ENCODE measurements around the gene PRL. TPM values are rescaled to one million over a fixed set of nuclear protein-coding genes. Genes with fewer than 3 reads are reported as not detected.

Gene PRL
- total RNA-seq, 1 experiment from 2014 or later = not detected

DNA sequence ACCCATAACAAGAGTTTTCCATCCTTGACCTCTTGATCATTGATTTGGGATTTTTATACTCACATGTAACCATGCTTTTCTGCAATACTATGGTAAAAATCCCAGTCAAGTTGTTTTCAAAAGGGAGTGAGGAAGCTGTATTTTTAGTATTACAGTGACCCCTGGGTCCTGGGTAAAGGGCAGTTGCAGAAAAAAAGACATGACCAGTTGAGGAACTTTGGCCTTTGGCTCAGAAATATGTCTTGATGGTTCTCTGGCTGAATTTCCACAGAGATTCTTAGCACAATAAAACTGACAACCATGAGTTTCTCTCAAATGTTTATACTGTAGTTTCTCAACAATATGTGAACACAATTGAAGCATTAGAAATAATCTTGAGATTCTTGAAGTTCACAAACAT lies 28.6 kb upstream of the PRL start (continued):
- TF ChIP-seq, protein P1, sequence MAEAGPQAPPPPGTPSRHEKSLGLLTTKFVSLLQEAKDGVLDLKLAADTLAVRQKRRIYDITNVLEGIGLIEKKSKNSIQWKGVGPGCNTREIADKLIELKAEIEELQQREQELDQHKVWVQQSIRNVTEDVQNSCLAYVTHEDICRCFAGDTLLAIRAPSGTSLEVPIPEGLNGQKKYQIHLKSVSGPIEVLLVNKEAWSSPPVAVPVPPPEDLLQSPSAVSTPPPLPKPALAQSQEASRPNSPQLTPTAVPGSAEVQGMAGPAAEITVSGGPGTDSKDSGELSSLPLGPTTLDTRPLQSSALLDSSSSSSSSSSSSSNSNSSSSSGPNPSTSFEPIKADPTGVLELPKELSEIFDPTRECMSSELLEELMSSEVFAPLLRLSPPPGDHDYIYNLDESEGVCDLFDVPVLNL (CRISPR knock-in tag; IDR thresholded peaks at IDR 0.05; ENCODE audit: borderline replicate concordance, low read depth) = no peak
- TF ChIP-seq, protein P2, sequence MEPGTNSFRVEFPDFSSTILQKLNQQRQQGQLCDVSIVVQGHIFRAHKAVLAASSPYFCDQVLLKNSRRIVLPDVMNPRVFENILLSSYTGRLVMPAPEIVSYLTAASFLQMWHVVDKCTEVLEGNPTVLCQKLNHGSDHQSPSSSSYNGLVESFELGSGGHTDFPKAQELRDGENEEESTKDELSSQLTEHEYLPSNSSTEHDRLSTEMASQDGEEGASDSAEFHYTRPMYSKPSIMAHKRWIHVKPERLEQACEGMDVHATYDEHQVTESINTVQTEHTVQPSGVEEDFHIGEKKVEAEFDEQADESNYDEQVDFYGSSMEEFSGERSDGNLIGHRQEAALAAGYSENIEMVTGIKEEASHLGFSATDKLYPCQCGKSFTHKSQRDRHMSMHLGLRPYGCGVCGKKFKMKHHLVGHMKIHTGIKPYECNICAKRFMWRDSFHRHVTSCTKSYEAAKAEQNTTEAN (CRISPR knock-in tag; IDR thresholded peaks at IDR 0.05) = no peak
- TF ChIP-seq, protein P3, sequence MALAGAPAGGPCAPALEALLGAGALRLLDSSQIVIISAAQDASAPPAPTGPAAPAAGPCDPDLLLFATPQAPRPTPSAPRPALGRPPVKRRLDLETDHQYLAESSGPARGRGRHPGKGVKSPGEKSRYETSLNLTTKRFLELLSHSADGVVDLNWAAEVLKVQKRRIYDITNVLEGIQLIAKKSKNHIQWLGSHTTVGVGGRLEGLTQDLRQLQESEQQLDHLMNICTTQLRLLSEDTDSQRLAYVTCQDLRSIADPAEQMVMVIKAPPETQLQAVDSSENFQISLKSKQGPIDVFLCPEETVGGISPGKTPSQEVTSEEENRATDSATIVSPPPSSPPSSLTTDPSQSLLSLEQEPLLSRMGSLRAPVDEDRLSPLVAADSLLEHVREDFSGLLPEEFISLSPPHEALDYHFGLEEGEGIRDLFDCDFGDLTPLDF (CRISPR knock-in tag; IDR thresholded peaks at IDR 0.05) = no peak

DNA sequence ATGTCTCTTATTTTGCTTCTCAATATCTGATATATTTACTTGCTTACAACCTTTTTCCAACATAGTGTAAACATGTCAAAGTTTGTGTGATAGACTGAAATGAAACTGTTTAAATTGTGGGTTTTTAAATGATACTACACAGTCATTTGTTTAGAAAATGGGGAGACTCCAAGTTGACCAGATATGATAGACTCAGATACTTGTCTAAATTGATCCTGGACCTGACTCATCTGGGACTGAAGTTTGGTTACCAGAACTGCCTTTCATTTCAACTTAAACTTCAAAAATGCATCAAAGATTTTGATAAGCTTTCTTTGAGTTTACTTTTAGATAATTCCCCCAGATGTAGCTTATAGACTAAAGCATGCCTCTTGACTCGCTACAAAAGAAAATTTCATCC lies 27.0 kb upstream of the PRL start:
- no peak for DNase-seq (ENCODE audit: low spot score)
- peaks cover 7% of the 10 kb centered on the region for H3K9me3 Mint-ChIP-seq
- no peak for ATAC-seq
- no peak overlapping the region for H3K4me3 Mint-ChIP-seq
- H3K36me3 Mint-ChIP-seq = peaks cover 10% of the 10 kb centered on the region
- no peak overlapping the region for H3K27ac Mint-ChIP-seq
- POLR2A ChIA-PET = no interaction called here
- no peaks in the 10 kb centered on the region for H3K27me3 Mint-ChIP-seq (ENCODE audit: low read depth)
- CTCF ChIA-PET = no interaction called here
- TF ChIP-seq ELF4 (CRISPR knock-in tag; IDR thresholded peaks at IDR 0.05; ENCODE audit: low read depth) (no peak), OVOL2 (CRISPR knock-in tag; IDR thresholded peaks at IDR 0.05; ENCODE audit: borderline replicate concordance) (no peak), MXD4 (CRISPR knock-in tag; IDR thresholded peaks at IDR 0.05; ENCODE audit: borderline replicate concordance) (no peak)
- no peaks in the 10 kb centered on the region; the same call in 1 of the 2 replicates for H3K4me1 Mint-ChIP-seq

DNA sequence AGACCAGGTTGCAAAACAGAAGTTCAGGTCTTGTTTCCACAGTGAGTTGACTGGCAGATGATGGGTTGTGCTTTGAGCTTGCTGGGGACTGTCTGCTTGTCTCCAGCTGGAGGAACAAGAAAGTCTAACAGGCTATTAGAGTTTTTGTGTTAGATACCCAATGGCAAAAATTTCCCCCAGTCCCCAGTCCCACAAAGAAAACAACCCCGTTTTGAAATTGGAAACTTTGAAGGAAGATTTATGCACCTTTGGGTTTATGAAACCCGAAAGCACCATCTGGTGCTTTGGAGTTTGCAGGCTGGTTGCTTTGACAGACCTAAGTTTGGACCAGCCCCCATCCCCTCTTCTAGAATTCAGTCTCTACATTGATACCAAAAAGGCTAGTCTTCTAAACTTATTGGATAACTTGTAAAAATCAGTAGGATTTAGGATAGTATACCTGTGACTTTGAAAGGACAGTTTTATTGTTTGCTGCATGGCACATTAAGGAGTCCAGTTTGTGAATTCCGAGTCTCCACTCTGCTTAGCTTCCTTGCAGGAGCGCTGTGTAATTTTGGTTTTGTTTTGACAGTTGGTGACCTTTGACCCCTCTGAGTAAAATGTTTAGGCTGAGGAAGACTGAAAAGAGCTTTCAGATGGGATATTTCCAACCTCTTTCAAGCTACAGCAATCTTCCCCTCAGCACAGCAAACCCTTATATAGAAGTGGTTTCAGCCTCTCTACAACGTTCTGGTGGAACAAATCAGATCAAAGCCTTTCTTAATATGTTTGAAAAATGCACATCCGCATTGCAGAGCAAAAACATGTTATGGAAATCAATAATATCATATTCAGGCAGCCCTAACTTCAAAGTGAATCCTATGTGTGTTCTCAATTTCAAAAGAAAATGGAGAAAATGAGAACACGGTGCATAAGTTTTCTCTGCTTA lies 25.5 kb upstream of the PRL start:
- H3K4me1 Mint-ChIP-seq = no peaks in the 10 kb centered on the region; the same call in 1 of the 2 replicates
- CTCF ChIA-PET = no interaction called here
- H3K4me3 Mint-ChIP-seq = no peak overlapping the region
- no peak for TF ChIP-seq RORB (CRISPR knock-in tag; IDR thresholded peaks at IDR 0.05)
- no peak for TF ChIP-seq RELA (CRISPR knock-in tag; IDR thresholded peaks at IDR 0.05; ENCODE audit: borderline replicate concordance)
- TF ChIP-seq CBFB (CRISPR knock-in tag; IDR thresholded peaks at IDR 0.05; ENCODE audit: low read depth) = no peak
- no peak for TF ChIP-seq ESRRA (CRISPR knock-in tag; IDR thresholded peaks at IDR 0.05; ENCODE audit: borderline replicate concordance)
- TF ChIP-seq, protein P4, sequence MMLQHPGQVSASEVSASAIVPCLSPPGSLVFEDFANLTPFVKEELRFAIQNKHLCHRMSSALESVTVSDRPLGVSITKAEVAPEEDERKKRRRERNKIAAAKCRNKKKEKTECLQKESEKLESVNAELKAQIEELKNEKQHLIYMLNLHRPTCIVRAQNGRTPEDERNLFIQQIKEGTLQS (CRISPR knock-in tag; conservative IDR thresholded peaks at IDR 0.05) = no peak
- TF ChIP-seq, protein P2 (CRISPR knock-in tag; IDR thresholded peaks at IDR 0.05) = no peak
- H3K27ac Mint-ChIP-seq = no peak overlapping the region
- DNase-seq (ENCODE audit: low spot score) (no peak), ATAC-seq (no peak)
- H3K9me3 Mint-ChIP-seq = peaks cover 17% of the 10 kb centered on the region
- POLR2A ChIA-PET = no interaction called here
- no peaks in the 10 kb centered on the region for H3K27me3 Mint-ChIP-seq (ENCODE audit: low read depth)
- H3K36me3 Mint-ChIP-seq = peaks cover 20% of the 10 kb centered on the region

DNA sequence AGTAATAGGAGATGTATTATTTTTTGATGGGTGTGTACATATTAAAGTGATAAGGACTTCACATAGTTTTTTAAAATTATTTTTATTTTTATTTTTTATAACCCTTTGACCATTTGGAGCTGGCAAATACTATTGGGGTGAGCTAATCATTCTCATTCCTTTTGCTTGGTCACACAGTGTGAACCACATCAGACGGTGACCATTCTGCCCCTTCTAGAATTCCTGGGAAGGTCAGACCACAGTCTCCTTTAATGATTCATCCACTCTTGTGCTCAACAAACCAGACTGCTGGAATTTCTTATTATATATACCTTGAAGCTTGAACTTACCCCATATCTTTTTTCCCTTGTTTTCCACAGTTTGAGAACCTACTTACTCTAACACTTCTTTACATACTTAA lies 23.9 kb upstream of the PRL start:
- CTCF ChIA-PET = no interaction called here
- H3K27me3 Mint-ChIP-seq (ENCODE audit: low read depth) = no peaks in the 10 kb centered on the region
- H3K4me1 Mint-ChIP-seq = peaks cover 6% of the 10 kb centered on the region; the same call in 1 of the 2 replicates
- ATAC-seq = no peak
- H3K4me3 Mint-ChIP-seq = no peak overlapping the region
- POLR2A ChIA-PET = interaction anchor here (1.1 kb wide), 1 partner anchor 261 kb away, joined by 3 read pairs; no protein-coding TSS in a partner anchor
- peaks cover 25% of the 10 kb centered on the region for H3K9me3 Mint-ChIP-seq
- peaks cover 20% of the 10 kb centered on the region for H3K36me3 Mint-ChIP-seq
- DNase-seq (ENCODE audit: low spot score) = no peak
- no peak overlapping the region for H3K27ac Mint-ChIP-seq
- TF ChIP-seq SMAD3 (CRISPR knock-in tag; IDR thresholded peaks at IDR 0.05; ENCODE audit: borderline replicate concordance) = no peak
- TF ChIP-seq, protein P5, sequence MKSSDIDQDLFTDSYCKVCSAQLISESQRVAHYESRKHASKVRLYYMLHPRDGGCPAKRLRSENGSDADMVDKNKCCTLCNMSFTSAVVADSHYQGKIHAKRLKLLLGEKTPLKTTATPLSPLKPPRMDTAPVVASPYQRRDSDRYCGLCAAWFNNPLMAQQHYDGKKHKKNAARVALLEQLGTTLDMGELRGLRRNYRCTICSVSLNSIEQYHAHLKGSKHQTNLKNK (CRISPR knock-in tag; IDR thresholded peaks at IDR 0.05) = no peak
- TF ChIP-seq TP53 (CRISPR knock-in tag; IDR thresholded peaks at IDR 0.05) = no peak
- TF ChIP-seq, protein P6, sequence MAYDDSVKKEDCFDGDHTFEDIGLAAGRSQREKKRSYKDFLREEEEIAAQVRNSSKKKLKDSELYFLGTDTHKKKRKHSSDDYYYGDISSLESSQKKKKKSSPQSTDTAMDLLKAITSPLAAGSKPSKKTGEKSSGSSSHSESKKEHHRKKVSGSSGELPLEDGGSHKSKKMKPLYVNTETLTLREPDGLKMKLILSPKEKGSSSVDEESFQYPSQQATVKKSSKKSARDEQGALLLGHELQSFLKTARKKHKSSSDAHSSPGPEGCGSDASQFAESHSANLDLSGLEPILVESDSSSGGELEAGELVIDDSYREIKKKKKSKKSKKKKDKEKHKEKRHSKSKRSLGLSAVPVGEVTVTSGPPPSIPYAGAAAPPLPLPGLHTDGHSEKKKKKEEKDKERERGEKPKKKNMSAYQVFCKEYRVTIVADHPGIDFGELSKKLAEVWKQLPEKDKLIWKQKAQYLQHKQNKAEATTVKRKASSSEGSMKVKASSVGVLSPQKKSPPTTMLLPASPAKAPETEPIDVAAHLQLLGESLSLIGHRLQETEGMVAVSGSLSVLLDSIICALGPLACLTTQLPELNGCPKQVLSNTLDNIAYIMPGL (CRISPR knock-in tag; IDR thresholded peaks at IDR 0.05) = no peak
- TF ChIP-seq TEAD1 (CRISPR knock-in tag; IDR thresholded peaks at IDR 0.05) = no peak
- TF ChIP-seq NFYB (CRISPR knock-in tag; conservative IDR thresholded peaks at IDR 0.05; ENCODE audit: low read depth) = no peak
- TF ChIP-seq, protein P3 (CRISPR knock-in tag; IDR thresholded peaks at IDR 0.05) = no peak
- no peak for TF ChIP-seq TEAD4 (CRISPR knock-in tag; IDR thresholded peaks at IDR 0.05)

Measured in WTC11 (cell line).